ENCODE results near the gene HAUS1. TPM values are rescaled to one million over a fixed set of nuclear protein-coding genes. Genes with fewer than 3 reads are reported as not detected.
"Not testable (repeated sequence)": the region's sequence is repeated elsewhere in the genome, so short reads cannot be mapped to it uniquely, and the experiment has no call there.

Gene HAUS1
- total RNA-seq, 1 experiment from 2014 or later: 58.7 TPM

GRCh38 chr18:46113751-46114150 lies 9.6 kb downstream of the HAUS1 start (continued):
- TF ChIP-seq STAT6 (CRISPR knock-in tag; conservative IDR thresholded peaks at IDR 0.05; ENCODE audit: low read depth) (no peak), ZNF121 (CRISPR knock-in tag; IDR thresholded peaks at IDR 0.05) (no peak), ZNF281 (CRISPR knock-in tag; IDR thresholded peaks at IDR 0.05) (no peak), OVOL2 (CRISPR knock-in tag; IDR thresholded peaks at IDR 0.05; ENCODE audit: borderline replicate concordance) (no peak)

- H3K4me1 Mint-ChIP-seq; DNase-seq (ENCODE audit: low spot score); H3K27me3 Mint-ChIP-seq (ENCODE audit: low read depth); CTCF ChIA-PET; H3K4me3 Mint-ChIP-seq; H3K9me3 Mint-ChIP-seq; ATAC-seq; POLR2A ChIA-PET; H3K27ac Mint-ChIP-seq: not testable (repeated sequence)
- peaks cover 55% of the 10 kb centered on the region for H3K36me3 Mint-ChIP-seq
- 0 out of 2 replicates have a peak, but pooled peaks have one; percentile 19 for TF ChIP-seq HMGA2 (CRISPR knock-in tag; IDR thresholded peaks at IDR 0.05)
Measured at GRCh38 chr18:46126625-46127024, 22.4 kb downstream of the HAUS1 start.

- Mint-ChIP-seq H3K27me3 (ENCODE audit: low read depth) (no peaks in the 10 kb centered on the region), H3K4me1 (peaks cover 5% of the 10 kb centered on the region), H3K36me3 (peaks cover 32% of the 10 kb centered on the region), H3K4me3 (no peak overlapping the region), H3K27ac (no peak overlapping the region), H3K9me3 (no peaks in the 10 kb centered on the region)
- no peak for DNase-seq (ENCODE audit: low spot score)
- no peak for ATAC-seq
- ChIA-PET CTCF (no interaction called here), POLR2A (no interaction called here)
- TF ChIP-seq ATF1 (CRISPR knock-in tag; IDR thresholded peaks at IDR 0.05): no peak
- no peak for TF ChIP-seq CBFB (CRISPR knock-in tag; IDR thresholded peaks at IDR 0.05; ENCODE audit: low read depth)
- TF ChIP-seq CREM (CRISPR knock-in tag; IDR thresholded peaks at IDR 0.05): no peak
- TF ChIP-seq ZNF532 (CRISPR knock-in tag; IDR thresholded peaks at IDR 0.05; ENCODE audit: borderline replicate concordance): no peak
- TF ChIP-seq TCF7 (CRISPR knock-in tag; IDR thresholded peaks at IDR 0.05; ENCODE audit: low read depth): no peak
Measured at GRCh38 chr18:46130061-46130460, 25.9 kb downstream of the HAUS1 start.

GRCh38 chr18:46130549-46130948 lies 26.4 kb downstream of the HAUS1 start:
- H3K36me3 Mint-ChIP-seq: peaks cover 32% of the 10 kb centered on the region
- H3K4me3 Mint-ChIP-seq; ATAC-seq; H3K27me3 Mint-ChIP-seq (ENCODE audit: low read depth); POLR2A ChIA-PET; H3K9me3 Mint-ChIP-seq; DNase-seq (ENCODE audit: low spot score); CTCF ChIA-PET: not testable (repeated sequence)
- peak overlapping the region; percentile 12; the same call in 1 of the 2 replicates for H3K27ac Mint-ChIP-seq
- peaks cover 10% of the 10 kb centered on the region for H3K4me1 Mint-ChIP-seq

Measured in WTC11 (cell line).